Activated CD8-positive, alpha-beta memory T cell treated with anti-CD3 and anti-CD28 coated beads, Interleukin-2, amount 50 U/mL, for 1 hour (primary cell): Measurements from ENCODE around the gene MB.

Experiments
- DNase-seq: peaks from one replicate; pipeline ENCODE4 v3.0.0-alpha.2; 2020; ENCODE audit errors: extremely low read depth

The MB gene

DNA sequence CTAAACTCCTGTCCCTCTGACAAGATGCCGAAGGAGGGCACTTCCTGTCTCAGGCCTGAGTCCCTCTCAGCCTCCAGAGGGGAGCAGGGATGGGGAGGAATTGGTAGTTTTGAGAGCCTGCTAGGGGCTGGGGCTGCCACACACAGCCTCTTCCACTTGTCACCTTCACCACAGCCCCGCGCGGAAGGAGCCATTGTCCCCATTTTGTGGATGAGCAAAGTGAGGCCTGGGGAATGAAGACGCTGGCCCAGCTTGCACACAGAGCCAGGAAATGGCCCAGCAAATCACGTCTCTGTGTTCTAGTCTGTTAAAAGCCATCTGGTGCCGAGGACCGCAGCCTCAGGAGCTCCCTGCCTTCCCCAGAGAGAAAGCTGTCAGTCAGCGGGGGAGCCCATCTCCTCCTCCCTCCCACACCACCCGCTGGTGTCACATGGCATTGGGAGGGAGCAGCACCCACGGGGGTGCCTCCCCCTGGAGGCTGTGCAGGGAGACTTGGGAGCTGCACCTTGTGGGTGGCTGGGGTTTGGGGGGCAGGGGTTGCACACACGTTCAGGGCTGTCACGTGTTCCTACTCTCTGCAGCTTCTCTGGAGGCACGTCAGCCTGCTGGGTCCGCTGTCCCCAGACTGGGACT, 41.9 kb downstream of the MB start:
- no peak for DNase-seq

DNA sequence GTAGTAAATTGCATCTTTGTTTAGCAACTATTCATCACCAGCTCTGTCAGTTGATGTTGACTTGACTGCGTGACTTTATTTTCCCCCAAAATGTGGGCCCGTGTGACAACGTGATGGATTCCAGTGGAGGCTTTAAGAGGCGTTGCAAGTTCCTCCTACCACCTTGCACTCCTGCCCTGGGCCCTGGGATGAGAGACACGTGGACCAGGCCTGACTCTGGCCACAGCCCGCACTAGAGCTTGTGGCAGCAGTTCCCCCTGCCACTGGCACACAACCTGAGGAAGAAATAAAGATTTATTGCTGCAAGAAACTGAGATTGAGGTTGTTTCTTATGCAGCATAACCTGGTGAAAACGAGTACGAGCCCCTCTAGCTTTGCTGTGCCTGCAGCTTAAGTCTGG, 44.6 kb downstream of the MB start:
- DNase-seq, result no peak

DNA sequence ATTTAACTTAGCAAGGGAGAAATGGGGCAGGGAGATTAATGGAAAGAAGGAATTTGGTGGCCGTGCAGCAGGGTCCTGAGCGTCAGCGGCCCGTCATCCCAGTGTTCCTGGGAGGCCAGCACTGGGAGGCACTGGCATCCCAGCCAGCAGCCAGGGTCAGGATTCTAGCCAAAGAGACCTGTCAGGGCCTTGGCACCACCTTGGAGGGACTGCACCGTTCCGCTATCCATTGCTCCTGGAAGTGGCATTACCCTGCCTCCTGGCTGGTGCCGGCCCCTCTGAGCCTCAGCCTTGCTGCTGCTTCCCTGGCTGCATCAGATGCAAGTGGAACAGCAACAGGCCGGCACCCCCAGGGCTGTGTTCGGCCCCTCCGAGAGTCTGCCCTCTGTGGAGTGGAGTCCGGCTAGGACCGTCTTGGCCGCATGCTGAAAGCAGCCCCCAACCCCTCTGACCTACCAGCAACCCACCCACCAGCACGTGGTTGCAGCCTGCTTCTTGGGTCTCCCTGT, 46.4 kb downstream of the MB start:
- DNase-seq, result no peak

DNA sequence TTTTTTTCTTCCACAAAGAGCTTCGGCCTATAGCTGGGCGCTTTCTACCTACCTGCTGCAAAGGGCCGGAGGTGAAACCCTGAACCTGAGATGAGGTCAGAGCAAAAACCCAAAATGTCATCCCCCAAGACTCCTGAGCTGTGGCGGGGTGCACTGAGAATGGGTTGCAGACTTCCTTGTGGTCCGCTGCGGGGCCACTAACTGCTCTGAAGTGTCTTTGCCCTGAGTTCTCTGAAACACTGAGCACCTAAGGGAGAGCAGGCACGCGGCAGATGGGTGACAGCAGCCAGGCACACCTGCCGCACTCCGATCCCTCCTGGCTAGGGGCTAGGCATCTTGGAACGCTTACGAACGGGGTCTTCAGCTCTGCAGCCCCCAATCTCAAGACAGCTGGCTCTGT, 47.2 kb downstream of the MB start:
- no peak for DNase-seq

DNA sequence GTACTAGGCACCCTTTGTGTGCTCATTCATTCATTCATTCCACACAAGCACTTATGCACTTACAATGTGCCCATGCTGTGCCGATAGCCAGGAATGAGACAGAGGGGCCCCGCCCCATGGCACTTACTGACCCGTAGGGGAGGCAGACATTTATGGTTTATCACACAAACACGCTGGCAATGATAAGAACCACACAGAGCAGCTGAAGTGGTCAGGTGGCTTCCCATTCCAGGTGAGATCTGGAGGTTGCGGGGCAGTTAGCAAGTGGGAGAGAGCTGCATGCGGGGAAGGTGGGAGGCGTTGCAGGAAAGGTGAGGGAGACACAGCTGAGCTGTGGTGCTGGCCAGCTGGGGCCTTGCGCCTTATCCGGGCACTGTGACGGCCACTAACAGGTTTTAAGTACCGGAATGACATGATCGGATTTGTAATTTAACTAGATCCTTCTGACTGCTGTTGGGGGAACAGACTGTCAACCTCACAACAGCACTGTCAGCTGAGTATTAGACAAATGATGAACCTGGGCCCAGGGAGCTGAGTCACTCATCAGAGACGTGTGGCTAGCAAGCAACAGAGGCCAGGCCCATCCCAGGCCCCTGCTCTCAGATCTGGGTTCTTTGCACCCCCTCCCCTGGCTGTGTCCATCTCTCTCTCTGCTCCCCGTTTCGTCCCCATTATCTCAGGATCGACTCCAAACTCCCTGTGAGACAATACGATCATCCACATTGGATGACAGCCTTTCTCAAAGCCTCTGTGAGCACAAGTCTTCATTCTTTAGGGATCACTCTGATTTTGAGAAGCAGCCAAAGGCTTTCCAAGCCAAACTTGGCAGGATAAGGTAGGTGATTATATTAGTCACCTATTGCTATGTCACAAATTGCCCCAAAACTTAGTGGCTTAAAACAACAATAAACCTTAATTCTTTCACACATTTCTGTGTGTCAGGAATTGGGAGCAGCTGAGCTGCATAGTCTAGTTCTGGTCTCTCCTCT, 48.1 kb downstream of the MB start:
- DNase-seq, result no peak

DNA sequence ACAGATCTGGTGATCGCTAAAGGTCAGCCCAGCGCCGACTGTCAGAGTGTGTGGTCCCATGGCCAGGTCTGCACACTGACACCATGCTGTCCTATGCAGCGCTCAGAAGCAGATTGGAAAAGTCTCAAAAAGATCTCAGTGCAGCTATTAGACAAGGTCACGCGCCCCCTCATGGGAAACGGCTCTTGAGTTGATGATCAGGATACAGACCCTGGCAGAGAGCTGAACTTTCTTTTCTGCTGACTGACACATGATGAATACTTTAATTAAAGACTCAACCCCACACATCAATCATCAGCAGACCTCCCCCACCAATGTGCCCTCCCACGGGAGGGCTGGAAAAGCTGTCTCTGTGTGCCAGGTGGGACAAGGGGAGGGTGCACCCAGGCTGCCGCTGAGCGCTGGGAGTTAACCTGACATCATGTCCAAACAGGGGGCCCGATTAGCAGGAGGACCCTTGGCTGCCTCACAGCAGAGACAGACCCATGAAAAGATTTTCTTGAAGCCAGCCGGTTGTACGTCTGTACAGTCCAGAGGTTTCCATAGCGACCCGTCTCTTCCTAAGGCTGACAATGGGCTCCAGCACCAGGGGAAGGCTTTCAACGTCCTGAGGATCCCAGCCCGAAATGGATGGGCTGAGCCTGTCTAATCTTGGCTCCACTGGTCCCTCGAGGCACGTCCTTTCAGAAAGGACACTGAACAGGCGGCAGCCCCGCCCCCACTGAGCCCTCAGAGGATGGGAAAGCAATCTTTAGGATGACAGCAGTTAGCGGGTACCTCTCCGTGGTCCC, 49.6 kb downstream of the MB start:
- no peak for DNase-seq

DNA sequence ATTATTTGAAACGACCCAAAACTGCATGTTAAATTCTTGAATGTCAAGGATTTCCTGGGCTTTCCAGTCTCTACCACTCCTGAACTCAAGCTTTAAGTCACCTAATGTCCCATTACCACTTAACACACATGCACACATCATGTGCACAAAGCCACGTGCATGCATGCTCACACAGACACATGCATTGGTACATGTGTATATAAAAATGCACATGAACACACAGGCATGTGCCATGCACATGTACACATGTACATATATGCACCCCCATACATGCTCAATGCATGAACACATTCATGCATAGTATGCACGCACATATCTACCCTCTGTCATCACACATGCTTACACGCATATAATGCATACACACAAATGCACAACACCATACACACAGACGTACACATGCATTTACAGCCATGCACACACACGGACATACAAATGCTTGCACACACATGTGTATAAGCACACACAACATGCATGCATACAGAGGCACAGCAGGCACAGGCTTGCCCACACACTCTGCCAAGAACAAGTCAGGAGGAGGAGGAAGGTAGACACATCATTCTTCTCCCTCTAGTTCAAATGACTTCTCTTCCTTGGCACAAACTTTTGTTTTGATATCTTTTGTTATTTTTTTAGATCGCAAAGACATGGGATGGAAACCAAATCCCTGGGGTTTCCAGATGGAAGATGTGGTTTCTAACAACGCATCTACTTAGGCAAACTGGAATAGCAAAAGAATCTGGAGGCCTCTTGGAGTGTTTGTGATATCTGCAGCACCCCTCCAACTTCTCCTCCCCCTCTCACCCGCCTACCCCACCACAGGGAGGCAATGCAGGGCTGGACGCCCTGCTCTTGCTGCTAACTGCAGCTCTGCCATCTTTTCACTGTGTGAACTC, 51.9 kb downstream of the MB start:
- DNase-seq, result no peak

DNA sequence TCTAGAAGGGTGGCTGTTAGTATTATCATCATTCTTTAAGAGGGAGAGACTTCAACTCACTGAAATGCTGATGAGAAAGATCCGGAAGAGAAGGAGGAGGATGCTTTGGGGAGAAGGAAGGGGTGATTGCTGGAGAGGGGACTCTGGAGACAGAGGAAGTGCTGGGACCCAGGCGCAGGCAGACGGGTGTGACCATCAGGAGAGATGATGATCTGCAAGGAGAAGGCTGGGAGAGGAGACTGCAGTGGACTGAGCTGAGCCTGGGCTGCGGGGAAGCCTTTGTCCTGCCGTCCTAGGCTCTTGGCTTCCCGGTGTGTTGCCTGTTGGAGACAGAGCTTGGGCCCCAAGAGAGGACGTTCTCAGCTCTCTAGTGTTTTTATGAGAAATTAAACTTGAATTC, 53.9 kb downstream of the MB start:
- no peak for DNase-seq

DNA sequence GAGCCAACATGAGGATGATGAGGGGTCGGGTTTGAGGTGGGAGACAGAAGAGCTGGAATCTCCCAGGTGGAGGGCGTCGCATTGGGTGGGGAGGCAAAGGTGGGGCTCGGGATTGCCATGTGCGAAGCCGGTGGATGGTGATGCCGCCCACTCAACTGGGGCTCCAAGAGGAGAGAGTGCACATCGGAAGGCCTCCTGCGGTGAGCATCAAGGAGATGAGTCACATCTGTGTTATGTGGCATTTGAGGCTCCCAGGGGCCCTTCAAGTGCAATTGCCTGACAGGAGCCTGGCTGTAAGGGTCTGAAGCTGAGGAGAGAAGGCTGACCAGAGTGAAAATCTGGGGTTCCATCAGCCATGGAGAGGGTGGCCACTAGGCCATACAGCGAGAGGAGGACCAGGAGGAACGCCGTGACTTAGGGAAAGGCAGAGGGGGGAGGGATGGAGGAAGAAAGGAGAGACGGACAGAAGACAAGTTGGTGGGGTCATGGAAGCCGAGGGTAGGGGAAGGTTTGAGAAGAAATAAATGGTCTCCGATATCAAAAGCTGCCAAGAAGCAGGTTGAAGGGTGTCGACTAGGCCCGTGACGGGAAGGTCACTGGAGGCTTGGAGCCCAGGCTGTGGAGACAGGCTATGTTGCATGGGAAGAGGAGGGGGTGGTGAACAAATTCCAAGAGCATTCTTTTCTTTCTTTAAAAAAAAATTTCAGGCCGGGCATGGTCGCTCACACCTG, 55.2 kb downstream of the MB start:
- DNase-seq, result no peak

DNA sequence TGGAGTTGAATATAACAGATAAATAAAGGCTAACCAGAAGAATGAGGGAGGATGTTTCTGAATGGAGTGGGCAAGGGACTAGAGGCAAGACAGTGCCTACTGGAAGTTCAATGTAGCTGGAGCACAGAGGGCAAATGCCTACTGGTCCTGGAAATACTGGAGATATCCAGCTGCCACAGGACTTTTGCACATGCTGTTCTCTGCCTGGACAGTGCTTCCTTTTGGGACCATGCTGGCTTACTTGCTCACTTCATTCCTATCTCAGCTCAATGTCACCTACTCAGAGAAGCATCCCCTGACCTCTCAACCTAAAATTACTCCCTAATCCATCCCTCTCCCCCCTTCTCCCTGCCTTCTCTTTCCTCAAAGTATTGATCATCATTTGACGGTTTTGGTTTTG, 56.3 kb downstream of the MB start:
- DNase-seq, result no peak

DNA sequence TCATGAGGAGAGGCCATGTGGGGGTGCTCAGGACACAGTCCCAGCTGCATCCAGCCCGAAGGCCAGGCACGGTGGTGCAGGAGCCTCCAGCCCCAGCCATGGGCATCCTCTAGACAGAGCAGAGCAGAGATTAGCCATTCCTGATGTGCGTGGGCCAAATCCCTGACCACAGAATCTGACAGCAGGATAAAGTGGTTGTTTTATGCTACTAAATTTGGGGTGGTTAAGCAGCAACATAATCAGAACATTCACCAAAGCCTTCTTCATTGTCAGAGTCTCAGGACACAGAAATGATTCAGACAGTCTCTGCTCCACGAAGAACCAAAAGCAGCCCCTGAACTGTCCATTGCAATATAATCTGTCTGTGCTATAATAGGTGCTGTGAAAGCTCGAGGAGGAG, 56.8 kb downstream of the MB start:
- DNase-seq, result no peak

DNA sequence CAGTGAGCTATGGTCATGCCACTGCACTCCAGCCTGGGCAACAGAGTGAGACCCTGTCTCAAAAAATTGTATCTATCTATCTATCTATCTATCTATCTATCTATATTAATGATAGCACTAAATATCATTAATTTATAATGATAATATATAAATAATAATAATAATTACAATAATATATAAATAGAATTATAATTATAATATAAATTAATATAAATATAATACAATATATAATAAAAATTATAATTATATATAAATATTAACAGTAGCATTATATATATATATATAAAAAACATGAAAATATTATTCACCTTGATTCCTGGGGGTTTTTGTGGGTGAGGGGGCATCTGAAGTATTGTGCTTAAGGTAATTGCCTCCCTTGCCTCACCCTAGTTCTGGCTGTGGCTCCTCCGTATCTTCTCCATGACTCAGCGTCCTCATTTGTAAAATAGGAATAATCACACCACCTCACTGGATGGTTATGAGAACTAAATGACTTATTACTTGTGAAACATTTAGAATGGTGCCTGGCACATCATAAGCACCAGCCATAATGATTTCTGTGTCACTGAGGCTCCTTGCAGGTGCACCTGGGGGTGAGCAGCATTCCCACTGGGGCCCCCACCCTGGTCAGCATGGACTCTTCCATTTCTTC, 57.6 kb downstream of the MB start:
- DNase-seq, result no peak

DNA sequence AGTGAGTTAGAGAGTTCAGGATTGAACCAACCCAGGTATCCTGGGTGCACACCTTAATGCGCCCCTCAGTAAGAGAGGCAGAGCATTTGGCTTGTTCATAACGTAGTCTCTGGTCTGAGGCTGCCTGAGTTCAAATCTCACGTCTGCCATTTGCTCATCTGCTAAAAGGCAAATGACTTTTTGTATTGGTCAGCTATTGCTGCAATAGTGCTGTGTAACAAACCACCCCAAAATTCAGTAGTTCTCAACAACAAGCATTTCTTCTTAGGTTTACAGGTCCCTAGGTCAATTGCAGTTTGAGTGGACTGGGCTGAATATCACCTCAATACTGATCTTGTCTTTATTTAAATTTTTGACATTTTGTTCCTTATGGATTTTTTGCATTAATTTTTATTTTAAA, 58.4 kb downstream of the MB start:
- DNase-seq, result no peak

DNA sequence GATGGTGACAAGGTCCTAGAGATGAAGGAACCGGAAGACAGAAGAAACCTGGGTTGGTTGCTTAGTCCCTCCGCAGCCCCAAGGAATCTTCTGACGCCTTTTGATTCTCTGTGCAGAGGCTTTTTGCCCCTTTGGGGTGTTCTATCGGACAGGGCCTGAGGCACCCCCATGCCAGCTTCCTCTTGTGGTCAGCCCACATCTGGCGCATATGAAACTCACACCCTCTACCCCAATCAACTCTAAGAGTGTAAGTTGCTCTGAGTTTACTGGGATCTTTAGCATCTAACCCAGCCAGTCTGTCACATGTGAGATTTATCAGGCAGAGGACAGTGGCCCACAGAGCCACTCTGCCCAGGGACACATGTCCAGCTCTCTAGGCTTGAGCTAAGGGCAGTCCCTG, 59.1 kb downstream of the MB start:
- no peak for DNase-seq
